GM21447 (cell line): ENCODE data around the gene GALNT1.

ENCODE experiments used
- ATAC-seq: cut with Tn5 transposase; IDR thresholded peaks from one replicate; pipeline ENCODE4 v1.9.1; 2021; ENCODE audit not compliant: unreplicated experiment

The GALNT1 gene

DNA sequence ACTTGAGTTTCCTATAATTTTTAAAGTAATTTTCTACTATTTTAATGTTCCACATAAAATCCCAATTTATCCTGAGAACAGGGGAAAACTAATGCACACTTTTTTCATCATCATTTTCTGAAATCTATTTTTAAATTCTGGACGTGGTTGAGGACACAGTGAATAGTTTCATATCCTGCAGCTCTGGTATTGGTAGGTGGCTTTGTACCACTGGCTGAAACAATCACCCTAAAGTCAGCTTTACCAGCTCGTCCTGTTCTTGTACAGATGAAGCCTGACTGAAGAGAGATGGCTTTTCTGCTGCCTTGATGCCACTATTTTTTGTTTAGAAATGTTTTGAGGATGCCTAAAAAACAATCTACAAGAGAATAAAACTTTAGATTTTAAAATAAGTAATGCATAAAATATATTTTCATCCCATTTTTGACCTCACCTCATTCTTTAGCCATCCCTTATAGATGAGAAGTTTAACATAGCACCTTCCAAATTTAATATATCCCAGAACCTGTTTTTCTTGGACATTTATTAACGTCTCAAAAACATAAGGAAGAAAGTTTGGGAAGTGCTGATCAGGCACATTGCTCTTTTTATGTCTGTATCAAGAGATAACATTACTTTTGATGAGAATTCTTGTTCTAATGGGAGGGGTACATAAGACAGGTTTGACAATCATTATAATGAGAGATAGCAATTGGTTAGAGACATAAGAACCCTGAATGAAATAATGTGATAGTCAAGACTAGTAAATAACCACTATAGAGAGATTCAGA is 80.9 kb downstream of the GALNT1 start:
- ATAC-seq, result peak; percentile 87

DNA sequence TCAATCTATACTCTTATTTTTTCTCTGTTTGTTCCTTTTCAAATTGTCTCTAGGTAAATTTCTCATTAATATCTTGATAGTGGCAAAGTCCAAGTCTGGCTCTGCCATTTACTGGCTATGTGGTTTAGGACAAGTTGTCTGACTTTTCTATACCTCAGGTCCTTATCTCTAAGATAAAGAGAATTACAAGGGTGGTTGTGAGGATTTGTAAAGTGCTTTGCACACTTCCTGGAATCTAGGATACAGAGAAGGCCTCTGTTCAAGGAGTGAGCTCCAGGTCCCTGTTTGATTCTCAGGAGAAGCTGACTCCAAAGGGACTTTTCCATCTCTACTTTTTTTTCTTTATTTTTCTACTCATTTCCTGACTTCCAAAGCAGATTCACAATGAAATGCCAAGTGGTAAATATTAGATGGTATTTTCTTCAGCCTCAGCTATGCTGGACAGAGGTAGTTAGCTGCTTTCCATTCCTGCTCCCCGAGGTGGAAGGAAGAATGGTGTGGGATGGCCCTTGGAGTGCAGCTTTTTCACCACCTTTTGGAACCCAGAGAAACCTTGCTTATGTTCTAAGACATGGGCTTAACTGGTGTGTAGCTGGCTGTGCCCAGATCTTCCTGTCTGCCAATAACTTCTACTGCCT is 90.5 kb downstream of the GALNT1 start:
- ATAC-seq, result no peak

DNA sequence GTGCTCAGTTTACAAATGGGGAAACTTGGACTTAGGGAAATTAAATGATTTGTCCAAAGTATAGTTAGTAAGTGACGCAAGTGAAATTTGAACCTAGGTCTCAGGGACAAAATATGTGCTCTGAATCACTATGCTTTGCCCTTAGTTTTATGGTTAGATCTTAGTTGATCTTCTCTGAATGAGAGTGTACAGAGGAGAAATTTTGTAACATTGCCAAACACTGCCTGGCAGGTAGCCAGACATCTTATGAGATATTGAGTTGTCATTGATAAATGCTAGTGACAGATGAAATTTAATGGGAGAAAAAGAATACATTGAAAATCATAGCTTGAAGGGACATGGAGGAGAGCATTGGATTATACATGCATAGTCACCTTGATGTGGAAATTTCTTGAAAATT is 91.4 kb downstream of the GALNT1 start:
- no peak for ATAC-seq

DNA sequence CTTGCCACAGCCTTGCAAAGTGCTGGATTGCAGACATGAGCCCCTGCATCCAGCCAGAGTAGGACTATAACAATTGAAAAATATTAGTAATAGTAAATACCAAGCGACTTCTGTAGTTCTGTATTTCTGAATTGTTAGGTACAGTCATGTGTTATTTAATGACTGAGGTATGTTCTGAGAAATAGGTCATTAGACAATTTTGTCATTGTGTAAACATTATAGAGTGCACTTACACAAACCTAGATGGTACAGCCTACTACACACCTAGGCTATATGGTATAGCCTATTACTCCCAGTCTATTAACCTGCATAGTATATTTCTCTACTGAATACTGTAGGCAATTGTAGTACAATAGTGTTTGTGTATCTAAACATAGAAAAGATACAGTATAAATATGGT is 92.1 kb downstream of the GALNT1 start:
- no peak for ATAC-seq

DNA sequence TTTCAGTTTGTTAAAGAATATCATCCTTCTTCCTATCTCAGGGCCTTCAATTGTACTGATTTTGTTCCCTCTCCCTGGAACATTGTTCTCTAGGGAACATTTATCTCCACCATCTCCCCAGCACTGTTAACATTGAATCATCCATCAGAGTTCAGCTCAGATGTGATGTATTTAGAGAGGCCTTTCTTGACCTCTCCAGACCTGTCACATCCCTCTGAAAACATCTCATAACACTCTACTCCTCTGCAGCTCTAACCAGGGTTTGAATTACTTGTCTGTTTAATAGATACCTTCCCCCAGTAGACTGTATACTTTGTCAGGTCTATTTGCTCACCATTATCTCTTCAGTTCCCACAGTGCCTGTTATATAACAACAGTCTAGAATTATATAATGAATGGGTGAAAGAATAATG is 98.6 kb downstream of the GALNT1 start:
- ATAC-seq, result no peak

DNA sequence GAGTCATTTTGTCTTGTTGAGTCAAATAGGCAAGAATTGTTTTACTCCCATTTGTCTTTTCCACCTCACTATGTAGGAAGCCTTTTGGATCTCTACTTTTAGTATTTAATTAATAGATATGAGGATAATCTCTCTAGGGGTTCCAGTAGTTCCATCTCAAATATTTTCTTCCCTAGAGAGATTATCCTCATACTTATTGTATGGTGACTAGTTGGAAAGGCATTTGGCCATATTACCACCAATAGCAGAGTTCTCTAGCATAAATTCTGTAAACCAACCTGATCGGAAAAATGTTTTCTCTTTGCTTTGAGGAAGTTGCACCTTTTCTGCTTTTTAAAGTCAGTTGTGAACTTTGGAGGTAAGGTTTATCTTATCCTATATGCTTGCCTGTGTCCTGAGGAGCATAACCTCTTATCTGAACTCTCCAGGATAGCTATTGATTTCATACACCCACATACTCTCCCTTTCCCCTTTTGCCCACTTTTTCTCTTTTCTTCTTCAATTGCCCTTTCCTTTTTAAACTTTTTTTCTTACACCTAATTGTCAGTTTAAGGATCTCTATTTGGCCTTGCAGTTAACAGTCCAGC is 100.8 kb downstream of the GALNT1 start:
- no peak for ATAC-seq

DNA sequence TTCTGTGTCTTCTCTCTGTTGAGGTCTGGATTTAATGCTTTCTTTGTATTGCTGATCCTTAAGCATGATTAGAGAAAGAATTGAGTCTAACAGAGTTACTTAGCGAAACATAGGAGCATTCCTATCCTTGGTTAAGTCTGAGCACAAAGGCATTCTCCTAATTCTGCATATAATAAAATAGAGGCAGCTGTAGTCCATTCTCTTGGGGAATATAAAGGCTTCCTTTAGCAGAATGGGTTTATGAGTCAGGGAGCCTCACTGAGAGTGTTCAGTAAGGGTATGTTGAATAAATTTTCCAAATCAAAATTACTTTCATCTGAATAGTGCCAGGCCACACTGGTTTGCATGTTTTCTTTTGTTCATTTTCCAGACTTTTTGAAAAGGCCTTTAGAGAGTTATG is 101.5 kb downstream of the GALNT1 start:
- ATAC-seq, result no peak

DNA sequence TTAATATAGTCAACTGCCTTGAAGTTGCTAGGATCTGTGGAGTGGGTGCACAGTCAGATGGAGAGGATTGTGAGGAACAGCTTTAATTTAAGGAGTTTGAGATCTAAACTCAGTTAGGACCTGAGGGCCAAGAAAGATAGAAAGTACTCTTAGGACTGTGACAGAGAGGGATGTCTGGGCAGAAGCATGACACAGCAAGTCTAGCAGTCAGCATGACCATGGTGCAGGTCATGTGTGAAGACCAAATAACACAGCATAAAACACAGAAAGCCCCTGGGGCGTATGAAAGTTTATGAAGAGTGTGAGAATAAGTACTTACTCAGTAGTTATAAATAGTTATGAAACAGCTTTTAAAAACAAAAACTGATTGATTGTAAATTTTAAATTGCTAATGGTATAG is 107.2 kb downstream of the GALNT1 start:
- ATAC-seq, result peak; percentile 71

DNA sequence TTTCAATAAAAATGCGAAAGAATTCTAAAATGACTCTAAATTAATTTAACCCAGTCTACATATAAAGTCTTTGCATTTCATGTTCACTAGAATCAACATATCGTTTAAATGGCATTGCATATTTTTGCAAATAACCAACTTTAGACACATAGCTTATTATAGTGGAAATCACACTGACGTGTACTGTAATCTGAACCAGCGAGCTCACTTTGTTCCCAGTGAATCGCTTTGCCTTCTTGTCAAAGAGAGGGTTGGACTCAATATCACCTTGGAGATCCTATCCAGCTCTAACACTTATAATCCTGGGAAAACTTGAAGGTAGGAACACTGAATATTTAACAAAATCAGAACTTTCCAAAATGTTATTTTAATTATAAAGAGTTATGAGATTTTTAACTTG is 108.2 kb downstream of the GALNT1 start:
- ATAC-seq, result no peak

DNA sequence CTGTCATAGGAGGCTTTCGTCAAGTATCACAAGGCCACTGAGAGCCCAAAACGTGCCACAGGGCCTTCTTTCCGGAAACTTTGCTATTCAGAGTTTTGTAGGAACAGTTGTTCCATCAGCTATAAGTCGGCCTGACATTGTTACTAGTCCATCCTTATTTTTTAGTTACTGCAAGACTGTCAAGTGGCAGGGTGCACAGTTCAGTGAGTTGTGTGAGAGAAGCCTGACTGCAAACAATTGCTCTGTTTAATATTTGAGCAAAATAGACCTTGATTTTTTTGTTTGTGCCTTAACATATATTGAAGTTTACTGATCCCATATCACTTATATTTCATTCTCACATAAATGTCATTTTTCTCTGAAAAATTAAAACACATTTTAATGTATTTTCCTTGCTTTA is 110.1 kb downstream of the GALNT1 start:
- ATAC-seq, result no peak

DNA sequence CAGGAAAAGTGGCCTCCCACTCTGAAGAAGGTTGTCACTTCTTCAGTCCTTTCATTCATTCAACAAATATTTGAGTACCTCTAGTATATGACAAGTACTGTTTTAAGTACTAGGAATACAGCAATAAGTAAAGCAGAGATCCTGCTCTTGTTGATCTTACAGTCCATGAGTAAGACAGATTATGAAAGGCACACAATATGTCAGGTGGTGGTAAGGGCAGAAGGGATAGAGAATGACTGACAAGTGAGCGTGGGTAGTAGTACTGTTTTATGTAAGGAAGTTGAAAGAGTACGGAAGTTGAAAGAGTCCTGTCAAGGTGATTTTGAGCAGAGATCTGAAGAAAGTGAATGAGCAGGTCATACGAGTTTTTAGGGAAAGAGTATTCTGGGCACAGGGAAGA is 111.3 kb downstream of the GALNT1 start:
- no peak for ATAC-seq

DNA sequence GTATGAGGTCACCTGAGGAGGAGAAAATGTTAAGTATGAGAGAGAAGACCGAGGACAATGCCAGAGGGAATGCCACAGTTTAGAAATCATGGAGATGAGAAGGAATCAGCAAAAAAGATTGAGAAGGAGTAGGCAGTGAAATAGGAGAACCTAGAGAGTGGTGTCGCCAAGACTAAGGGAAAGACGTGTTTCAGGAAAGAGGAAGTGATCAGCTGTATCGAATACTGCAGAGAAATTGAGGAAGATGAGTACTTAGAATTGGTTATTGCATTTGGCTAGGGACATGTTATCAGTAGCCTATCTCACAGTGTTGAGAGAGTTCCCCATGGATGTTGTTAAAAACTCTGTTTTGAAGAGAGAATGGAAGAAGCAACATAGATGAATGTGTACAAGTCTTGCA is 112.3 kb downstream of the GALNT1 start:
- ATAC-seq, result no peak

DNA sequence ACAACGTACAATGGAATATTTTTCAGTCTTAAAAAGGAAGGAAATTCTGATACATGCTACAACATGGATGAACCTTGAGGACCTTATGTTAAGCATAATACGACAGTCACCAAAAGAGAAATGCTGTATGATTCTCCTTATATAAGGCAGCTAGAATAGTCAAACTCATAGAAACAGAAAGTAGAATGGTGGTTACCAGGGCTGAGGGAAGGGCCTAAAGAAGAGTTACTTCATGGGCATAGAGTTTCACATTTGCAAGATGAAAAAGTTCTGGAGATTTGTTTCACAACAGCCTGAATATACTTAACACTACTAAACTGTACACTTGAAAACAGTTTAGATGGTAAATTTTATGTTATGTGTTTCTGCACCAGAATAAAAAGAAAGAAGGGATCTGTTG is 113.3 kb downstream of the GALNT1 start:
- peak; percentile 72 for ATAC-seq

DNA sequence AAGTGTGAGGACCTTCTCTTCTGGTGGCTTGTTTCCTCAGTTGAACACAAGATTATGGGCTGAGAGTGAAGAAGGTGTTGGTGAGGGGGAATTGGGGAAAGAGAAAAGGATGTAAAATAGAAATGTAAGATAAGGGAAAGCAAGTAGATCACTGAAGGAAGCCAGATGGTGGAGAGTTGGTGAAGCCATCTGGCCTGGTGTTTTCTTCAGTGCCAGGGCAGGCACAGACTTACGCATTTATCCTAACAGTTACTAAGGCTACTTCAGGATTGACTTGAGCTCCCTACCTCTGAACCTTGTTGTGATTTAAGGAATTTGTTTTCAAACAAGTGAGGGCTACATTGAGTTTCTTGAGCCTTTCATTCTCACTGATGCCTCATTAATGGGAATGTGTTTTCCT is 113.8 kb downstream of the GALNT1 start:
- ATAC-seq, result no peak

DNA sequence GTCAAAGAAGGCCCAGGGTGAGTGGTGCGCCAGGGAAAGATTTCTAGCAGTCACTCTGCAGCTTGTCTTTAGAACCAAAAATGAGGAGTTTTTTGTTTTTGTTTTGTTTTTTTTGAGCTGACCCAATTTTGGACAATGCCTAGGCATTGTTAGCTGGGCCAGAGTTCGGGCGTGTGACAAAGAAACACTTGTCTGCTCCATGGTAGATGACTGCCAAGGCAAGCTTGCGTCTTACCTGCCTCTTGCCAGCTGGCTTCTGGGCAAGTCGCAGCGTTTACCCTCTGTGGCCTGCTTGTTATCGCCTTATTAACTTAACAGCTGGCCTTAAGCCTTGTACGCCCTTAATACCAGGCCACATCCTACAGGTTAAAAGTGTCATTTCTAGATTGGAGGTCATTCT is 114.3 kb downstream of the GALNT1 start:
- no peak for ATAC-seq

DNA sequence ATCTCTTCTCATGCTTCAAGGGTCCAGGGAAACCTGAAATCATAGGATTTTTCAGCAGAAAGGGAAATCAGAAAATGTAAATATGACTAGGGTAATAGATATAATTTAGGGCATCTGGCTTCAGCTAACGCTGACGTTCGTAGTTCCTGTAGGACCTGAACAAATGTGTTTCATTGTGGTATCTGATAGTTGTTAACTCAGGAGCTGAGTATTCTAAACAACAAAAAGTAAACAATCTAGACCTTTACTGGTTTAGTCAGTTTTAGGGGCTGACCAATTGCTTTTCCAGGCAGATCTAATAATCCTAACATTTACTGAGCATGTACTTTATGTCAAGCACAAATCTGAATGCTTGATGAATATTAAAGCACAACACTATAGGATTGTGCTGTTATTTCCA is 114.8 kb downstream of the GALNT1 start:
- ATAC-seq, result no peak

DNA sequence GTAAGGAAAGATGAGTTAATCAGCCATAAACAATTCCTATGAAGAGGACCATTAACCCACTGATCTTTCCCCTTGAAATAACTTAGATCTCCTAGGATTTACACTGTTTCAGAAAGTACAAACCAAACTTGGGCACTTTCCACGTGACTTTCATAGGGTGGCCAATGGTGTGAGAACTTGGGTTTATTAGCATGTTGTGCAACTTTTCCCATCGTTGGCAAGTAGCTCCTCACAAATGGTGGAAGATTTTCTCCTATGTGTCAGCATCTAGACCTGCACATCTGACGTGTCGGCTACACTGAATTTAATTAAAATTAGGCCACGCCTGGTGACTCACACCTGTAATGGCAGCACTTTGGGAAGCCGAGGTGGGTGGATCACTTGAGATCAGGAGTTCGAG is 116.3 kb downstream of the GALNT1 start:
- no peak for ATAC-seq

DNA sequence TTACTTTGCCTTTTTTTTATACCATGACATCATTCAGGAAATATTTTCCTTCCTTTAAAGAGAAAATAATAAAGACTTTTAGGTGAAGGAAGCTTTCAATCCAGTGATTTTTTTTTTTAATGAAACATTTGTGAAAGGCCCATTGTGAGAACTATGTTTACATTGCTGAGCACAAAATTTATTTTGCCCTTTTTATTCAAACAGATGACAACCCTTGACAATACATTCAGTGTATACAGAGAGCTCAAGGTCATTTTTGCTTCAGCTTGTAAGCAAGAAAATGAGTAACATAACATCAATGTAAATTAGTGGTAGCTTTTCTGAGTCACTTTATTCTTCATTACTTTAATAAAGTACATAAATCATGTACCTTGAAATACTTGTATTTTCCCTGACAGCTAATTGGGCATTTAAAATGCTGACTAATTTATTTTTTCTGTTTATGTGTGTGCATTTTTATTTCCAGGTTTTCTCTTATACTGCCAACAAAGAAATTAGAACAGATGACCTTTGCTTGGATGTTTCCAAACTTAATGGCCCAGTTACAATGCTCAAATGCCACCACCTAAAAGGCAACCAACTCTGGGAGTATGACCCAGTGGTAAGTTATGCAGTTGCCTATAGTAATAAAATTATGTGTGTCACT is 121.6 kb downstream of the GALNT1 start:
- ATAC-seq, result no peak

DNA sequence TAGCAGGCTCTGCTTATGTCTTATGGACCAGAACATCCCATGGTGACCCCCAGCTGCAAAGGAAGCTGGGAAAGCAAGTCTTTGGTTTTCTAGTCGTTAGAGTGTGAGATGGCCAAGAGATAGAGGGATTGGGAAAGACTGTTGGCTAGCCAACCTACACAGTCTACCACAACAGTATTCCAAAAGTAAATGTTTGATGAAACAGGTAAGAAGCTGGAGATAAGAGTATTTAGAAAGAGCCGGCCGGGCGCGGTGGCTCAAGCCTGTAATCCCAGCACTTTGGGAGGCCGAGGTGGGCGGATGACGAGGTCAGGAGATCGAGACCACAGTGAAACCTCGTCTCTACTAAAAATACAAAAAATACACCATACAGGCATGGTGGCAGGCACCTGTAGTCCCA is 124.4 kb downstream of the GALNT1 start:
- no peak for ATAC-seq

DNA sequence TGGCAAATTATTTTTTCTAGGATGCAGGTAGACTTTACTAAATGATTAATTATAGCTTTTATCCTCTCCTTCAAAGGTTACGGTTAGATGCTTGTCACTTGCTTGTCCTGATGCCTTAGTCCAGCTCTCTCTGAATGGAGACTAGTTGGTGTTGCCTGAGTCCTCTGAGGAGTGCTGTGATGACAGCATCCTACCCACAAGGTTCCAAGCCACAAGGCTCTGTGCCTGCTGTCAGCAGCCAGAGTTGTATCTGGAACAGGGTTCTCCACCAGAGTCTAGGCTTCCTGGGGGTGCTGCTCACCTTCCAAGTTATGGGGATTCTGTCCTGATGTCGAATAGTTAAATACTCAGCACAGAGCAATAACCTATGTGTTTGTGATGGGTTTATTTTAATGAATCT is 125.7 kb downstream of the GALNT1 start:
- no peak for ATAC-seq

DNA sequence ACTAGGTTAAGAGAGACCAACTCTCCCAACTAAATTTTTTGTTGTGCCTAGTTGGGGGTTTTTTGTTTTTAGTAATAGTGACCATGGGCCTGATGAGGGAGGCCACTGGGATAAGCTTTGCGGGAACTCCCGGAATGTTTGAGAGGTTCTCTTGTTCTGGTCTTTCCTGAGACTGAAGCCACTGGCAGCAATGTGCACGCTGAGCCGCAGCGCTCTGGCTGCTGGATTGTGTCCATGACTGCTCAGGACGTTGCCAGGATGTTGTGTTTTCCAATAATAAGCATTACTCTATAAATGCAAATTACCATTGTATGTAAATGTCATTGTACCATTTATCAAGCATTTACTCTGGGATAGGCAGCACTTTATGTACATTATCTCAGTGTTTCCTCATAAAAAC is 126.1 kb downstream of the GALNT1 start:
- ATAC-seq, result no peak

DNA sequence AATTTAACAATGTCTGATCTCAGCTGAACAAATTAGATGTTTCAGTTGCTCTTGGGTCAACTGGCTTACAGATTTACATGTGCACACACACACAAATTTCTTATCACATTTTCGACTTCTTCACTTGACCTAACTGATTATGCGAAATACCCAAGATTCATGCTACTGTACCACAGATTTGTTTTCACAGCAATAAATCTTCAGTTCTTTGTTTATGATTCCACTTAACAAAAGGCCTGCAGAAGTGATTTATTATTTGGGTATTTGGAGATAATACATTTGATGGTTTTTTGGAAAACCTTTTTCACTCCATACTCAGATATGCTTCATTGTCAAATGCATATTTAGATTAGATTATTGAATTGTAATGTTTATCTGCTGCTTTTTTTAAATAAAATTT is 129.0 kb downstream of the GALNT1 start:
- ATAC-seq, result no peak
